GM19193 (cell line): Measurements from ENCODE around the gene COL21A1.

Experiments
- POLR2A ChIP-seq: IDR thresholded peaks from 4 replicates; pipeline ENCODE4 v1.6.1; 2011; ENCODE audit not compliant: insufficient read depth, insufficient read length; ENCODE audit errors: extremely low read depth

The COL21A1 gene

DNA sequence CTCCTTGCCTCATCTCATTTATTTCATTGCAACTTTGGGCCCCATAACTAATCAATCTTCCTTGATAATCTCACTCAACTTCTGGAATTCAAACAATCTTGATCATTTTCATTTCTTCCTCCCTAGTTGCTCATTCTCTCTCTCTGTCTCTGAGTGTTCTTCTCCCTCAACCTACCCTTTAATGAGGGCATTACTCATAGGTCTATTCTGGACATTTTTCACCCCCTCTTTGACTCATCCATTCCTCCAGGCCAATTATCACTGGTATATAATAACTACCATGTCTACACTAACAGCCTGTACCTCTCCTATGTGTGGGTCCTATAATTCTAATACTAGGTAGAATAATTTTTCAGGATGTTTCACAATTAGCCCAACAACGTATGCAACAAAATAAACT is 78.8 kb downstream of the COL21A1 start:
- no peak for TF ChIP-seq POLR2A

DNA sequence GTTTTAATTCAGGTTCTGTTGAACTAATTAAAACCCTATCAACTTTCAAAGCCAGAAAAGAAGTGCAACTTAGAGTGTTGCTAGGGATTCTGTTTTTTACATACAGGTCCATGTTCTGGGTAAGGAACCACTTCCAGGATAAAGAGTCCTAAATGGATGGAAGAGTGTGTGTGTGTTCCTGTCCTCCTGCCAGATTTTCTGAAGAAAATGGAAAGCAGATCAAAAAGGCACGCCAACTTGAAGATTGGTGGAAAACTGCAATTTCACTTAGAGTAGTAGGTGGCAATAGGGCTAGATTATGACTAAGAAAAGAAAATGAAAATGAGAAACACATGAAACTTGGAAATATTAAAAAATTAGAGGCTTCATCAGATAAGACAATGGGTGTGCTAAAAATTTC is 85.3 kb downstream of the COL21A1 start:
- no peak for TF ChIP-seq POLR2A

DNA sequence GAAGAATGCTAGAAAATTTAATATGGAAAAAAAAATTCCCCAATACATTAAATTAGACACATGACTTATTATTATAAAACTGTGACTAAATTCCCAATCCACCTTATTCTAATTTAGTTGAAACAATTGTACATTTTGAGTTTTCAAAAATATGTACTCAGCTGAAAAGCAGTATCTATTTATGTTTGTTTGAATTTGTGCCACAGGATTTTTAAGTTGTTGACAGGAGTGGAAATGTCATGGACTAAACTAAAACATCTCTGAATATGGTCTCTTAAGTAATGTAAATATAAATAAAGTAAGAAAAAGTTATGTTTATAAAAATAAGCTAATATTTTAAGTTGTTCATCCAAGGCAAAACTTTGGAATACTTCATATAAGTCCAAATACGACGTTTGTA is 86.9 kb downstream of the COL21A1 start:
- TF ChIP-seq POLR2A = no peak

DNA sequence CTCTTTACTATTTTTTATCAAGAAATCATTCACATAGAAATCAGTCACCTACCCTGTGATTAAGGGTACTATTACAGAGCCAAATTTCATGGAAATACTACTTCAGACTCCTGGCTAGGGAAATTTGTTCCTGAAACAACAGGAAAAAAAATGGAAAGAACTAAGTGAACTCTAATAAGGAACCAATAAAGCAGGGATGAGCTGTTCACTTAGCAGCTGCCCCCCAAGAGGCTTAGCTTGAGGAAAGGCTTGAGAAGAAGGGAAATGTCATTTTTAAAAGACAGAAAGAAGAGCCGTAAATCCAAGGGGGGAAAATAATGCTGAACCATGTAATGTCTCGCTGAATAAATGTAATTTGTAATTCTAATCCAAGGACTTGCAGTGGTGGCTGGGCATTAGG is 88.8 kb downstream of the COL21A1 start:
- TF ChIP-seq POLR2A = no peak

DNA sequence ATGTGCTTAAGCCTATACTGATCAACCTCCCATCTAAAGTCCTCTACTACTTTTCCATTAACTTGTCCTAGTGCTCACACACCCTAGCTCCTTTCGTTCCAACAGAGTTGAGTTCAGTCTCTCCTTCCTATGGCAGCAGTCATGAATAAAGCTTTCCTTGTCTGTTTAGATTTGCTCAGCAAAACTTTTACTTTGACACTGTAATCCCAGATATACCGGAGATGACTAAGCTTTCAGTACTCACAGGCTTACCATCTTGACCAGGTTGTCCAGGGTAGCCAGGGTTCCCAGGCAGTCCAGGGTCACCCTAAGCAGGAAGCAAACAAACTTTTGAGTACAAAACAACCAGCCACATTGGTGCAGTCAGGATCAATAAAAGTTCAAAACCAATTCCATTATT is 90.7 kb downstream of the COL21A1 start:
- no peak for TF ChIP-seq POLR2A

DNA sequence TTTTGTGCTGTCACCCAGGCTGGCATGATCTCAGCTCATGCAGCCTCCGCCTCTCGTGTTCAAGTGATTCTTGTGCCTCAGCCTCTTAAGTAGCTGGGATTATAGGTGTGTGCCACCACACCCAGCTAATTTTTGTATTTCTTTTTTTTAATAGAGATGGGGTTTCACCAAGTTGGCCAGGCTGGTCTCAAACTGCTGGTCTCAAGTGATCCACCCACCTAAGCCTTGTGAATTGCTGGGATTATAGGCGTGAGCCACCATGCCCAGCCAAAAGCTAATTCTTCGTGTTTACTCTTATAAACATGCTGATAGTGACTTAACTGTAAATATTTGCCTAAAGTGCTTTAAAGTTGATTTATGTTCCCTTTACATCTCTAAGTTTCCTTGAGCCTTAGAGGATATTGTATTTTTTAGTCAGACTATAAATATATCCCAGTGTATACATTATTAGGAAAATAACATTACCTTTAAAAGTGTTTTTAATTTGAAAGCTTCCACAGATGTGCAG is 91.7 kb downstream of the COL21A1 start:
- TF ChIP-seq POLR2A = no peak

DNA sequence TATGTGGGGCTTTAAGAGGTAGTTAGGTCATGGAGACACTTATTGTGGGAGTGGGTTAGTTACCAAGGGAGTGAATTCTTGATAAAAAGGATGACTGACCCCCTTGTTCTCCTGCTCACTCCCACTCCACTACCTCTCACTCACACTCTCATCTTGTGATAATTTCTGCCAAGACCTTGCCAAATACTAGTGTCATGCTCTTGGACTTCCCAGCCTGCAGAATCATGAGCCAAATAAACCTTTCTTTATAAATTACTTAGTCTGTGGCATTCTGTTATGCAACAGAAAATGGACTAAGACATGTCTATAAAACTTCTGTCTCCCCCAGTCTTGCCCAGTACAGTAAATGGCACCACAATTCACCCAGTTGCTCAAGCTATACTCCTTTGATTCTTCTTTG is 93.3 kb downstream of the COL21A1 start:
- TF ChIP-seq POLR2A = no peak

DNA sequence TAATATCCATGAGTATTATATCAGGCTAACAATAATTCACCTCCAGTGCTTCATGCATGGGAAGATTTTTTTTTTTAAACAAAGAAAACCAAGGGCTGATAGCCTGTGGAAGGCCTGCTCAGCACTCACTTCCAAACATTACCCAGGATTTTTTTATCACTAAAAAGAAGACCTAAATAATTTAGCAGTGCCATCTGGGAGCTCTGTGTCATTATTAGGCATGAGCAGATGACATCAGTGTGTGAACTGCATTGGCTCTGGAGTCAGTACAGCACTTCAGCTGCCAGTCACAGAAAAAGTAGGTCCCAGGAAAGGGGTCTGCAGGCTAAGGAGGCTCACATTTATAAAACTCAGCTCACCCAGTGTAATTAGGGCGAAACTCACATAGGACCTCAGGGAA is 94.8 kb downstream of the COL21A1 start:
- no peak for TF ChIP-seq POLR2A

DNA sequence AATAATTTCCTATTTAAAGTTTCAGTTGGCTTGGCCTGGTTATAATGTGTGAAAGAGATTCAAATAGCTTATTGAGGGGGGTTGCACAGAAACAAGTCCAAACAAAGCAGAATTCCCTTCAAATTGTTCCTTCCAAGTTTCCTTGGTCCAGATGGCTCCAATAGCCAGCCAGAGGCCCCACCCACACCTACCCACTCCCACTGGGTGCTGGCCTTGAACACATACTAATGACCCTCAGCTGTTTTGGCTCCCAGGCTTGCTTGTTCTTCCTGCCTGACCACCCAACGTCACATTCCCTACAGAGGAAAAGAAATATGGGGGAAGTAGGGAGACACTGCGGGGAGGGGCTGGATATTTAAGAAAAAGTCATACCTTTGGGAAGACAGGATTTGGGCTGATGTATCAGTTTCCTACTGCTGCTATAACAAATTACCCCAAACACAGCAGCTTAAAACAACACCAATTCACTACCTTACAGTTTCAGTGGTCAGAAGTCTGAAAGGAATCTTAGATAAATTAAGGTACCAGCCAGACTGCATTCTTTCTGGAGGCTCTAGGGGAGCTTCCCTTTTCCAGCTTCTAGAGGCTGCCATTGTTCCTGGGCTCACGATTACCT is 95.7 kb downstream of the COL21A1 start:
- no peak for TF ChIP-seq POLR2A

DNA sequence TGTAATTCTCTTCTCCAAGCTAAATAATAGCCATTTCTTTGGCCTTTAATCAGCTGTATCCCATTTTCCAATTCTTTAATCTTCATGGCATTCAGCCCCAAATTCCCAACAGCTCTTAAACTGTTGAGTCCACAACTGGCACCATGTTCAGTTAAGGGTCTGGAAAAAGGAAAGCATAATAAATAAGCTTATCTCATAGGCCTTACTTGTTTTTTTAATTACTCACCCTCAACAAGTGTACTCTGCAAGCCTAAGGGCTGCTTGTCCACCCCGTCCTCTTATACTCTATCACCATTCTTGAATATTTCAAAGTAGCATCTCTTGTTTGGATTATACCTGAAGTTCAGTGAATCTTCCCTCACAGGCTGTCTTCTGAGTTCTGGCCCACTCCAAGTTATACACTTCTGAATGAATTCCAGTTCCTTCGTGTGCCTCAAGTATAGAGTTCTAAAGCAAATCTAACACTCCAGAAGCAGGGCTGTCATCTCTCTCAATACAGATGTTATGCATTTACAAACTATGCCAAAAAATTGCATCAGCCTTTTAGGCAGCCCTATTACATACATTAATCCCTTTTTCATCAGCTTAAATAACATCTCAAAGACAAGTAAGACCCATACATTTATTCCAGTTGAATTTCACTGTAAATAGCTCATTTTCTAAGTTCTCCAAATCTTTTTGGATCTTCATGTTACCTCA is 98.7 kb downstream of the COL21A1 start:
- TF ChIP-seq POLR2A = no peak

DNA sequence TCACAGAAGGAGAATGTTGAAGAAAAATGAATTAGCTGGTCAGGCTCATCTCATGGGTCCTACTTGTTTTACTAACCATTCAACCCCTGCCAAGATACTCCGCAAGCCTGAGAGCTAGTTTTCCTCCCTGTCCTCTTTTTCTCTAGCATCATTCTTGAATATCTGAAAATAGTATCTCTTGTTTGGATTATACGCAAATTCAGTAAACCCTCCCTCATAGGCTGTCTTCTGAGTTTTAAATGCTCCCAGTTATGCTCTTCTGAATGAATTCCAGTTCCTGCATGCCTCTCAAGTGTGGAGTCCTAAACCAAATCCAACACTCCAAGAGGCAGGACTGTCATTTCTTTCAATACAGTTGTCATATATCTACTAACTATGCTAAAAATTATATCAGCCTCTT is 99.6 kb downstream of the COL21A1 start:
- no peak for TF ChIP-seq POLR2A

DNA sequence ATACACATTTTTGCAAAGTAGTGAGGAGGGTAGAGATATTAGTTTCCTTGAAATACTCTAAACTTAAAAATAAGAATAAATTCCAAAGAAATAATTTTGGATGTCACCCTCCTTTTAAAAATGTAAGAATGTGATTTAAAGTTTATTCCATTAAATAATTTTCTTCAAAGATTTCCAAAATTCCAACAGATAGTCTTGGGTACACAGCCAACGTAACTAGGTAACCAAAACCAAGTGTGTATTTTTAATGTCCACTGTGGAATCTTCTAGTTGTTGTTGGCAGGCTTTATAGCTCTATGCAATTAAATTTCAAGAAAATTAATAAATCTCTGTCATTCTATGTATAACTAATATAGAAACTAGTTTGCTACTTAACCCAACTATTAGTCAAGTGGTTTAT is 101.3 kb downstream of the COL21A1 start:
- TF ChIP-seq POLR2A = no peak

DNA sequence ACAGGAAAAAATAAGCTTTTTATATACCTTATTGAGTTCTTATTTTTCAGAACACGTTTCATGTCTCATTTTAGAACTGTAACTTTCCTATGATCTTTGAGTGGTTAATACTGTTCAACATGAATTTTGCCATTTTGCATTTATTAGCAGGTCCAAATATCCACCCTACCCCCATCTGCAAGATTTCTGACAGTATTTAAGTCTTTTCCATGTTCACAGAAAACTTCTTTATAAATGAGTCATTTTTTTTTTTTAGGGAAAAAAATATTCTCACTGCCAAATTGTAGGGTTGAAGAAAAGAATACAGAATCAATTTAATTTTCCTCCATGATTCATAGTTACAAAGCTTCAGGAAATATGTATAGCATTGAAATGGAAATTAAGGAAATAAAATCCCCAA is 101.8 kb downstream of the COL21A1 start:
- no peak for TF ChIP-seq POLR2A

DNA sequence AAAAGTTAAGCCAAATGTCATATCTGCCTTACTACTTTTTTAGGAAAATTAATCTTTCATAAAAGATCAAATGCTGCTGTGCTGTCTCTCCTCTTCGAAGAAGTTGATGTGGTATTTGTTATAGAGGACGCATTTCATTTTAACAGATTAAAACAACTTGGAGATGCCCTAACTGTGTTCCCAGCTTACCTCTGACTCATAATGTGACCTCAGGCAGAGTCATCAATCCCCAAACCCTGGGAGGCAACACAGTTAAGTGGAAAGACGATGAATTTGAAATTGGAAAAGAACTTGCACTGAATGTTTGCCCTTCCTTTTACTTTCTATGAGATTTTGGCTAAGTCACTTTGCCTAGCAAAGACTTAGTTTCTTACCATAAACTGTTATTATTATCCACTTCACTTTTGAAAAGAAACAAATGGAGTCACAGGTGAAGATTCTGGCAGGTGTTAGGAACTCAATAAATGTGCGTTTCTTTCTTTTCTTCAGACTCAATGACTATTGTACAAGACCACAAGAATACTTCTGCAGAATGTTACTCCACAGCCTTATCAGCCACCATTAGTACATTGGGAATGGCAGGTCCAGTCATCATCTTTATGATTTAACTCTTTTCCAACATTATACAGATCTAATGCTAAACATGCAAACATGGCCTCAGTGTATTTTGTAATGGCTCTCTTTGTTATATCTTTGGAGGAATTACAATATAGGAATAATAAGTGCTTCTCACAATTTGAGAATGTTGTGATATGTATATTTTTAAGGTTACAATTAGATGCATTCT is 102.6 kb downstream of the COL21A1 start:
- TF ChIP-seq POLR2A = no peak

DNA sequence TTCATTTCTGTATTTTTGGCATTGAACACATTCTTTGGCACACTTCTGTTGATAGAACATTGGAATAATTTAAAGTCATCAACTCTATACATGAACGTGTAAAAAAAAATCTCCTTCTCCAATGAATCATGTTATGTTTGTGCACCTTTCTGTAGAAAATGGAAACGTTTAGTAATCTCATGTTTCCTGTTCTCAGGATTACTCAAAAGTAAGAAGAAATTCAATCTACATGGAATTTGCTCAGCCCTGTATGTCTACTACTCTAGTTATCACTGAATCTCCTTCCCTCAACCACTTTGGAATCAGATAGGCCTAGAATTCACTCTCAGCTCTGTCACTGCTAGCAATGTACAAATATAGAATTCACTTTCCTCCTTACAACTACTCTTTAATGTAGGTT is 103.6 kb downstream of the COL21A1 start:
- TF ChIP-seq POLR2A = no peak

DNA sequence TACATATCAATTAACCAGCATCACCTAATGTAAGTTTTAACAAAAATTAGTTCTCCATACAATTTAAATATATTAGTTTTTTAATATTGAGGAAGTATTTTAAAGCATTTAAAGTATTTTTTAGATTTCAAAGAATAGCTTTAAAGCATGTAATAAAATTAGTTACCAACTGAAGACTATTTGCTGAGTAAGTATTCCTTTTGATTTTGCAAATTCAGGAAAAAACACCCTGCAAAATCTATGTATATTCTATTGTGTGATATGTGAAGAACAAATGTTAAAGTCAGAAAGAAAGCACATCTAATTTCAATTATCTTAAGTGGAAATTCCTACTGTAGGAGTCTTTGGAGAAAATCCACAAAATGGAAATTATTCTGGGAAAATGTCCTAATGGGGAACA is 107.3 kb downstream of the COL21A1 start:
- no peak for TF ChIP-seq POLR2A
